WI38 (cell line): Measurements from ENCODE around the gene SHH.
A peak's percentile ranks its signal among the peaks of the same experiment; 100 is the strongest.
"Not testable (repeated sequence)": the region's sequence is repeated elsewhere in the genome, so short reads cannot be mapped to it uniquely, and the experiment has no call there.

ENCODE experiments used
- H3K4me3 ChIP-seq: 2 replicates; pipeline ENCODE4 v1.5.1; 2011; ENCODE audit warnings: low read depth, mild to moderate bottlenecking, control low read depth, low read length
- CTCF ChIP-seq: IDR thresholded peaks from 2 replicates; pipeline ENCODE4 v1.5.1; 2012; ENCODE audit warnings: low read depth, mild to moderate bottlenecking, control low read depth, low read length

Gene SHH

GRCh38 chr7:155818154-155818819 lies 6.0 kb upstream of the SHH start:
- H3K4me3 ChIP-seq = no peak overlapping the region
- no peak for TF ChIP-seq CTCF

- H3K4me3 ChIP-seq = not testable (repeated sequence)
These were observed 5.3 kb upstream of the SHH start for GRCh38 chr7:155817515-155817914.

GRCh38 chr7:155816996-155817395 lies 4.7 kb upstream of the SHH start:
- TF ChIP-seq CTCF = no peak
- no peak overlapping the region for H3K4me3 ChIP-seq

GRCh38 chr7:155816192-155816508 lies 3.9 kb upstream of the SHH start:
- no peak for TF ChIP-seq CTCF
- H3K4me3 ChIP-seq = no peak overlapping the region

GRCh38 chr7:155815332-155816191 lies 3.3 kb upstream of the SHH start:
- peak; percentile 53 for TF ChIP-seq CTCF
- H3K4me3 ChIP-seq = no peak overlapping the region

GRCh38 chr7:155814316-155815276 lies 2.3 kb upstream of the SHH start:
- no peak for TF ChIP-seq CTCF
- no peak overlapping the region for H3K4me3 ChIP-seq

GRCh38 chr7:155813546-155814315 lies 1.5 kb upstream of the SHH start:
- H3K4me3 ChIP-seq = no peak overlapping the region
- TF ChIP-seq CTCF = no peak
